Ovary (tissue), 9 donors: ENCODE results near the gene PLAU. TPM values are rescaled to one million over a fixed set of nuclear protein-coding genes. Genes with fewer than 3 reads are reported as not detected.
"Not testable (repeated sequence)": the region's sequence is repeated elsewhere in the genome, so short reads cannot be mapped to it uniquely, and the experiment has no call there.

Experiments
- DNase-seq, 5 donors: peaks; one replicate each; pipeline ENCODE4 v3.0.0-alpha.2; 2019 to 2020
- H3K27ac ChIP-seq, 2 donors: fragments of 200-600 bp; one replicate each; pipeline versions ENCODE4 v1.5.1 to v1.8.0; 2019 to 2022
- H3K27me3 ChIP-seq: fragments of 200-600 bp; one replicate; pipeline ENCODE4 v1.8.0; 2022
- H3K36me3 ChIP-seq: fragments of 200-600 bp; sonication (generic); one replicate; pipeline ENCODE4 v1.5.1; 2019
- H3K4me1 ChIP-seq: one replicate; pipeline ENCODE4 v1.8.1; 2013; ENCODE audit warnings: mild to moderate bottlenecking, moderate library complexity; ENCODE audit not compliant: insufficient read depth
- H3K4me3 ChIP-seq: fragments of 200-600 bp; sonication (generic); one replicate; pipeline ENCODE4 v1.5.1; 2017
- H3K9me3 ChIP-seq, 2 donors: fragments of 200-600 bp in 1 of 2; sonication (generic) in 1 of 2; one replicate each; pipeline versions ENCODE4 v1.5.1 to v1.8.1; 2013 to 2019; ENCODE audit warnings: mild to moderate bottlenecking in 1 of 2, moderate library complexity in 1 of 2
- CTCF ChIP-seq, 3 donors: fragments of 450-650 bp in 2 of 3; fragments of 200-600 bp in 1 of 3; IDR thresholded peaks; one replicate each; pipeline versions ENCODE4 v1.5.1 to v1.8.0; 2016 to 2022; ENCODE audit warnings: antibody characterized with exemption in 3 of 3, mild to moderate bottlenecking in 1 of 3
- EP300 ChIP-seq: sonication (generic); formaldehyde crosslinking; IDR thresholded peaks from one replicate; pipeline ENCODE4 v1.6.1; 2017; ENCODE audit warnings: antibody characterized with exemption
- POLR2A ChIP-seq: fragments of 450-650 bp; IDR thresholded peaks from one replicate; pipeline ENCODE4 v1.6.1; 2017; ENCODE audit warnings: antibody characterized with exemption, mild to moderate bottlenecking, moderate library complexity
- WGBS, 3 donors: extraction: QIAGEN DNeasy Blood & Tissue Kit in 1 of 3; methylation state at CpG; one replicate each; pipeline versions ENCODE4 v1.1.5 to v1.1.7; 2013 to 2017; 5-methylcytosine and 5-hydroxymethylcytosine counted together
- intact Hi-C, 4 donors: fragments of 100-400 bp; cut with DNase I; formaldehyde crosslinking; loops; one replicate each; pipeline versions ENCODE4 v1.11.0 to v1.15.1; 2022 to 2023
- polyA plus RNA-seq, 2 donors: library from polyadenylated mRNA; stranded (reverse); fragments of 200-250 nt in 1 of 2; fragments of 350-450 nt in 1 of 2; fragmentation: Illumina TruSeq in 1 of 2; extraction: RNeasy Lipid Tissue Mini Kit (QIAGEN cat#74804) in 1 of 2; gene quantifications; one replicate each; pipeline ENCODE4 v1.2.3, GENCODE V29; 2013 to 2014
- total RNA-seq, 7 donors: library from RNA; depleted of rRNA in 2 of 7; stranded (reverse); fragments of >200 nt in 2 of 7; fragmentation: NEBNext Ultra II Directional in 3 of 7; extraction: Animal tissue kit (Norgen Biotek cat#: 25700) in 3 of 7; gene quantifications; one replicate each; pipeline versions ENCODE4 v1.1.0 to v1.2.4, GENCODE V29; 2016 to 2023
- donor health status: DM: no; HTN: no; CAD: no; lungs with moderate emphysema.
- donor health status: DM: no; HTN: no; CAD: no.
- donor health status: Bipolar disorder and iron deficiency.
- donor health status: DM: yes; HTN: yes; CAD: no.
- donor health status: DM: no; HTN: no; CAD: no.
- donor health status: DM: yes; HTN: yes; CAD: no.

The PLAU gene
- total and polyA plus RNA-seq, 9 donors, result 0.24 to 12.6 (median 4.6) TPM

GRCh38 chr10:73917566-73918305 lies 6.8 kb downstream of the PLAU start:
- TF ChIP-seq POLR2A (no peak), EP300 (no peak), CTCF (IDR thresholded peaks at IDR 0.05) (no peak)
- Histone ChIP-seq H3K9me3 (no peaks in the 10 kb centered on the region), H3K27ac (no peak overlapping the region), H3K4me1 (no peaks in the 10 kb centered on the region), H3K4me3 (no peak overlapping the region), H3K36me3 (no peaks in the 10 kb centered on the region), H3K27me3 (no peaks in the 10 kb centered on the region)
- WGBS, 3 donors, result 95 to 100% (median 97%) methylated on average over 3 of the region's 3 CpGs
- DNase-seq, result no peak
- intact Hi-C loops, result no loop called here

- H3K27ac ChIP-seq, intact Hi-C loops, H3K27me3 ChIP-seq, H3K9me3 ChIP-seq, DNase-seq, H3K4me1 ChIP-seq, H3K4me3 ChIP-seq, H3K36me3 ChIP-seq: not testable (repeated sequence)
- 75 to 91% (median 87%) methylated on average over 8 of the region's 8 CpGs for WGBS, 3 donors
Observed at GRCh38 chr10:73919481-73919880, 8.5 kb downstream of the PLAU start.

GRCh38 chr10:73920089-73920488 lies 9.2 kb downstream of the PLAU start:
- TF ChIP-seq CTCF (IDR thresholded peaks at IDR 0.05), result peak in 1 of 3 donors; percentile 13
- no peak for TF ChIP-seq EP300
- WGBS, 3 donors, result 10 to 28% (median 18%) methylated on average over 4 of the region's 4 CpGs
- no peak overlapping the region for H3K4me3 ChIP-seq
- peak; percentile 31 to 65 (median 46) for DNase-seq
- no peaks in the 10 kb centered on the region for H3K36me3 ChIP-seq
- no peaks in the 10 kb centered on the region for H3K27me3 ChIP-seq
- intact Hi-C loops, result no loop called here
- H3K9me3 ChIP-seq, result no peaks in the 10 kb centered on the region
- H3K4me1 ChIP-seq, result no peaks in the 10 kb centered on the region
- peak overlapping the region in 1 of 2 donors; percentile 54 for H3K27ac ChIP-seq

- no peak for DNase-seq
- Histone ChIP-seq H3K4me3 (no peak overlapping the region), H3K36me3 (no peaks in the 10 kb centered on the region), H3K9me3 (no peaks in the 10 kb centered on the region), H3K27ac (no peak overlapping the region), H3K4me1 (no peaks in the 10 kb centered on the region), H3K27me3 (no peaks in the 10 kb centered on the region)
- 94 to 98% (median 95%) methylated on average over 6 of the region's 6 CpGs for WGBS, 3 donors
- intact Hi-C loops, result no loop called here
- TF ChIP-seq CTCF (IDR thresholded peaks at IDR 0.05) (no peak), EP300 (no peak), POLR2A (no peak)
Observed at GRCh38 chr10:73922007-73922863, 11.3 kb downstream of the PLAU start.

GRCh38 chr10:73922864-73923133 lies 11.9 kb downstream of the PLAU start:
- no peak for TF ChIP-seq CTCF (IDR thresholded peaks at IDR 0.05)
- TF ChIP-seq EP300, result no peak
- TF ChIP-seq POLR2A, result no peak
- no peaks in the 10 kb centered on the region for H3K27me3 ChIP-seq
- H3K27ac ChIP-seq, result no peak overlapping the region
- WGBS, 3 donors, result 74 to 95% (median 76%) methylated on average over 2 of the region's 2 CpGs
- H3K4me1 ChIP-seq, result no peaks in the 10 kb centered on the region
- DNase-seq, result no peak
- no peak overlapping the region for H3K4me3 ChIP-seq
- intact Hi-C loops, result no loop called here
- H3K9me3 ChIP-seq, result no peaks in the 10 kb centered on the region
- no peaks in the 10 kb centered on the region for H3K36me3 ChIP-seq
